ENCODE data around the gene TMEM50B.
"Not testable (repeated sequence)": the region's sequence is repeated elsewhere in the genome, so short reads cannot be mapped to it uniquely, and the experiment has no call there.

The TMEM50B gene

GRCh38 chr21:33425825-33426224, 53.9 kb downstream of the TMEM50B start:
- DNase-seq: no peak

- no peak for DNase-seq
These were observed 55.6 kb downstream of the TMEM50B start for GRCh38 chr21:33424214-33424613.

GRCh38 chr21:33421713-33422393, 57.9 kb downstream of the TMEM50B start:
- no peak for DNase-seq

- no peak for DNase-seq
These were observed 60.1 kb downstream of the TMEM50B start for GRCh38 chr21:33419538-33420123.

- no peak for DNase-seq
These were observed 61.1 kb downstream of the TMEM50B start for GRCh38 chr21:33418691-33419090.

GRCh38 chr21:33414926-33415325, 64.8 kb downstream of the TMEM50B start:
- DNase-seq: no peak

- DNase-seq: no peak
These were observed 65.7 kb downstream of the TMEM50B start for GRCh38 chr21:33414068-33414467.

GRCh38 chr21:33412832-33413519, 66.8 kb downstream of the TMEM50B start:
- no peak for DNase-seq

GRCh38 chr21:33412439-33412831, 67.3 kb downstream of the TMEM50B start:
- not testable (repeated sequence) for DNase-seq

- DNase-seq: no peak
These were observed 67.8 kb downstream of the TMEM50B start for GRCh38 chr21:33411949-33412430.

GRCh38 chr21:33406493-33406892, 73.3 kb downstream of the TMEM50B start:
- DNase-seq: no peak

GRCh38 chr21:33403786-33404585, 75.8 kb downstream of the TMEM50B start:
- peak; percentile 72 for DNase-seq

- DNase-seq: peak; percentile 65
These were observed 76.5 kb downstream of the TMEM50B start, which contains the start of gene IFNGR2 for GRCh38 chr21:33403128-33403785. Gene IFNGR2, plus strand, starts transcription at chr21:33403413. Its CDS starts 131 bp downstream, at chr21:33403544.

- no peak for DNase-seq
These were observed 77.5 kb downstream of the TMEM50B start for GRCh38 chr21:33402001-33402979.

GRCh38 chr21:33401630-33401992, 78.2 kb downstream of the TMEM50B start:
- DNase-seq: no peak
